Right lobe of liver (tissue), 4 donors: Measurements from ENCODE around the gene PEAK1.

Experiments used
- POLR2A ChIP-seq: fragments of 450-650 bp; IDR thresholded peaks from one replicate; pipeline ENCODE4 v1.6.1; 2017; ENCODE audit warnings: antibody characterized with exemption, mild to moderate bottlenecking
- TF ChIP-seq, protein P1 (sequence below), 4 donors: fragments of 200-600 bp in 3 of 4; fragments of 450-650 bp in 1 of 4; IDR thresholded peaks; one replicate each; pipeline versions ENCODE4 v1.5.1 to v1.8.0; 2016 to 2022; ENCODE audit warnings: antibody characterized with exemption in 4 of 4, mild to moderate bottlenecking in 2 of 4
- donor health status: DM: no; HTN: no; CAD: no.
- donor health status: DM: no; HTN: no; CAD: no.
- donor health status: DM: no; HTN: yes; CAD: no.

DNA sequence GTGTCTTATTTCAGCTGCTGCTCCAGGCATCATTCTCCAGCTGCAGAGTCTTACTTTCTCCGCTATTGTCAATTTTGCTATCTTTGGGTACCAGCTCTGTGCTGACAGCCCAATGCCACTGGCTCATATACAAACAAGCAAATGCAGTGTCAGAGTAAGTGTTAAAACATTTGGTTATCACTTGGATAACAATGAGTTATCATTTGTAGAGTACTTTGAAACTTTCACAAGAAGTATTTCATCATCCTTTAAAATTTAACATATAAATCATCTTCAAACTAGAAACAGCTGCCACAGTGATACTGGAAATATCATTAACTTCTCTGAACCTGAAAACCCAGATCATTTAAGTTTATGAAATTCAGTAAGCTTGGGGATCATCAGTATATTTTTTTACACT lies 362.8 kb downstream of the PEAK1 start:
- TF ChIP-seq POLR2A: no peak
- TF ChIP-seq, protein P1, sequence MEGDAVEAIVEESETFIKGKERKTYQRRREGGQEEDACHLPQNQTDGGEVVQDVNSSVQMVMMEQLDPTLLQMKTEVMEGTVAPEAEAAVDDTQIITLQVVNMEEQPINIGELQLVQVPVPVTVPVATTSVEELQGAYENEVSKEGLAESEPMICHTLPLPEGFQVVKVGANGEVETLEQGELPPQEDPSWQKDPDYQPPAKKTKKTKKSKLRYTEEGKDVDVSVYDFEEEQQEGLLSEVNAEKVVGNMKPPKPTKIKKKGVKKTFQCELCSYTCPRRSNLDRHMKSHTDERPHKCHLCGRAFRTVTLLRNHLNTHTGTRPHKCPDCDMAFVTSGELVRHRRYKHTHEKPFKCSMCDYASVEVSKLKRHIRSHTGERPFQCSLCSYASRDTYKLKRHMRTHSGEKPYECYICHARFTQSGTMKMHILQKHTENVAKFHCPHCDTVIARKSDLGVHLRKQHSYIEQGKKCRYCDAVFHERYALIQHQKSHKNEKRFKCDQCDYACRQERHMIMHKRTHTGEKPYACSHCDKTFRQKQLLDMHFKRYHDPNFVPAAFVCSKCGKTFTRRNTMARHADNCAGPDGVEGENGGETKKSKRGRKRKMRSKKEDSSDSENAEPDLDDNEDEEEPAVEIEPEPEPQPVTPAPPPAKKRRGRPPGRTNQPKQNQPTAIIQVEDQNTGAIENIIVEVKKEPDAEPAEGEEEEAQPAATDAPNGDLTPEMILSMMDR (IDR thresholded peaks at IDR 0.05): no peak
